Fibroblast of pulmonary artery (primary cell): ENCODE data around the gene KLF15.

Experiments used
- DNase-seq: peaks from one replicate; pipeline ENCODE4 v3.0.0-alpha.2; 2010; ENCODE audit warnings: low read depth
- H3K4me3 ChIP-seq: replicated peaks from 2 replicates; pipeline ENCODE4 v1.5.1; 2011; ENCODE audit warnings: low read depth, mild to moderate bottlenecking, control low read depth, low read length, moderate library complexity
- TF ChIP-seq, protein P1 (sequence below): IDR thresholded peaks from 2 replicates; pipeline ENCODE4 v1.5.1; 2011; ENCODE audit warnings: mild to moderate bottlenecking, control low read depth, low read length, inconsistent platforms; ENCODE audit errors: missing control alignments

KLF15 gene

DNA sequence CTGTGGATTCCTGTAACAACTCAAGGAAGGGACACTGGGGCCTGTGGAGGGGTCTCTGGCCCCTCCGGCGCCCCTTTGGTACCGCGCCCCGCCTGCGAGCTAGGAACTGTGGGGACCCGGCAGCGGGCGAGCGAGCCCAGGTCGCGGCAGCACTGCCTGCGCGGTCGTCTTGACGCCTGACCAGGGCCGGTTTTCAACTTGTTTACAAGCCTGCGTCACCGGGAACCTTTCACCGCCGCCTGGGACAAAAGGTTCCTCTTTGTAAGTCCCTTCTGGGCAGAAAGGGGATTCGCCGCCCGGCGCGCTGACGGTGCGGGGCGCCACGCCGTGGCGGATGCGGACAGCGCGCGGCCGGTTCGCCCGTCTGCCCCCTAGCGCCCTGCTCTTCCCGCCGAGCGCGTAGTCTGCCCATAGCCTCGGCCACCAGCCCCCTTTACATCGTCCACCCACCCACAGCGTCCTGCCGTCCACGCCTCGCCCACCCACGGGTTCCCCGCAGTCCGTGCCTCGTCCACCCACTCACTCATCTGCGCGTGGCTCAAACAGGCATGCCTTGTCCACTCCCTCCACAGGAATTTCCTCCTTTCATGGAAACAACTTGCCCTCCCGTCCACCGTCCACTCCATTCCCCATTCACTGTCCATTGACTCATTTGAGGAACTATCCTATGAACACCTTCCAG is 32.0 kb upstream of the KLF15 start:
- peak overlapping the region; percentile 49 for H3K4me3 ChIP-seq
- DNase-seq = peak; percentile 88
- TF ChIP-seq, protein P1, sequence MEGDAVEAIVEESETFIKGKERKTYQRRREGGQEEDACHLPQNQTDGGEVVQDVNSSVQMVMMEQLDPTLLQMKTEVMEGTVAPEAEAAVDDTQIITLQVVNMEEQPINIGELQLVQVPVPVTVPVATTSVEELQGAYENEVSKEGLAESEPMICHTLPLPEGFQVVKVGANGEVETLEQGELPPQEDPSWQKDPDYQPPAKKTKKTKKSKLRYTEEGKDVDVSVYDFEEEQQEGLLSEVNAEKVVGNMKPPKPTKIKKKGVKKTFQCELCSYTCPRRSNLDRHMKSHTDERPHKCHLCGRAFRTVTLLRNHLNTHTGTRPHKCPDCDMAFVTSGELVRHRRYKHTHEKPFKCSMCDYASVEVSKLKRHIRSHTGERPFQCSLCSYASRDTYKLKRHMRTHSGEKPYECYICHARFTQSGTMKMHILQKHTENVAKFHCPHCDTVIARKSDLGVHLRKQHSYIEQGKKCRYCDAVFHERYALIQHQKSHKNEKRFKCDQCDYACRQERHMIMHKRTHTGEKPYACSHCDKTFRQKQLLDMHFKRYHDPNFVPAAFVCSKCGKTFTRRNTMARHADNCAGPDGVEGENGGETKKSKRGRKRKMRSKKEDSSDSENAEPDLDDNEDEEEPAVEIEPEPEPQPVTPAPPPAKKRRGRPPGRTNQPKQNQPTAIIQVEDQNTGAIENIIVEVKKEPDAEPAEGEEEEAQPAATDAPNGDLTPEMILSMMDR = peak; percentile 62

DNA sequence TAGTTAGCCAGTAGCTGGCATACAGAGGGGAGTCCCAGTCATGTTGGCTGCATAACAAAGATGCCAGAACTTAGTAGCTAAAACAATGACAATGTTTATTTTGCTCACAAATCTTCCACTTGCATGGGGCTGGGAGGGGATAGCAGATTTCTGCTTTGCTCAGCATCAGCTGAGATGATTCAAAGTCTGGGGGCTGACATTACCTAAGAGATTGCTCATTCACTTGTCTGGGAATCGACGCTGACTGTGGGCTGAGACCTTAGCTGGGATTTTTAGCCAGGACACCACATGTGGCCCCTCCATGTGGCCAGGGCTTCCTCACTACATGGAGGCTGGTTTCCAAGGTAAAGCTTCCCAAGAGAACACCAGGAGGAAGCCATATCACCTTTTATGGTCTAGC is 24.8 kb upstream of the KLF15 start:
- H3K4me3 ChIP-seq = no peak overlapping the region
- TF ChIP-seq, protein P1 = no peak
- no peak for DNase-seq

DNA sequence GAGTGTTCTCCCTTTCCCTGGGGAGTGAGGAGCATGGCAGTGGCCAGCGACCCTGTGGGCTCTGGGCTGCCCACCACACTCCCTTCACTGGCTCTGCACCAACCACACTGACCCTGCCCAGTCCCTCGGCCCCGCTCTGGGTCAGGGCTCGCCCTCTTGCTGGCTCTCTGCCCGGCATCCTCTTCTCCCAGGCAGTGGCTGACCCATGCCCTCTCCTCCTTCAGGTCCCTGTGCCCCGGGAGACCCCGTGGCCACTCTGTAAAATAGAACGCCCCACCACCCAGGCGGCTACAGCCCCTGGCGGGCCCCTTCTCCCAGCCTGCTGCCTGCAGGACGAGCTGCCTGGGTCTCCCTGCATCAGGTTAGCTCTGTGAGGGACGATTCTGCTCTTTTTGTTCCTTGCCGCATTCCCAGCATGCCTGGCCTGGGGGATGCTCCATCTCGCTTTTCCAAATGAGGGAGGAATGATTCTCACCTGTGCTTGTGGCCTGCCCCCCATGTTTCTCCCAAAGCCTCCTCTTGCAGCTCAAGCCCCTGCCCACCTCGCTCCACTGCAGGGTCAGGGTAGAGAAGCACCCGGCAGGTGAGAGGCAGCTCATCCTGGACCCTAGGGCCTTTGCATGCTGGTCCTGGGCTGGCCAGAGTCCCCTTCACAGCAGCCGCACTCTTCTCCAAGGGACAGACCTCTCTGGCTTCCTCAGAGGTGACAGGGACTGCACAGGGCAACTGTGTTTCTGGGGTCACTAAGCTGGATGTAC is 23.0 kb upstream of the KLF15 start:
- H3K4me3 ChIP-seq = no peak overlapping the region
- no peak for DNase-seq
- TF ChIP-seq, protein P1 = no peak

DNA sequence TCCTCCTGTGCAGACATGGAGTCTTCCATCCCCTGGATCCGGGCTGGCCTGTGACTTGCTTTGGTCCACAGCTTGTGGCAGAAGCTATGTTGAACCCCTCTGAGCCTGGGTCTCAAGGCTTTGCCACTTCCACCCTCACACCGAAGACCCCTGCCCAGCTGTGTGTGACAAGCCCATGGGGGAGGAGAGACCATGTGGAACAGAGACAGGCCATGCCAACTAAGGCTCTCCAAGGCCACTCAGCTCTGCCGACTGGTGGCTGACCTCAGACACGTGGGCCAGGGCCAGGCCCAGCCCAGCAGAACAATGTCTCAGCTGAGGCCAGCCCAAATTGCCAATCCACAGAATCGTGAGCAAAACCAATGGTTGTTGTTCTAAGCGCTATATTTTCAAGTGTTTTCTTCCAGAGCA is 21.1 kb upstream of the KLF15 start:
- H3K4me3 ChIP-seq = no peak overlapping the region
- DNase-seq = no peak
- TF ChIP-seq, protein P1 = no peak

DNA sequence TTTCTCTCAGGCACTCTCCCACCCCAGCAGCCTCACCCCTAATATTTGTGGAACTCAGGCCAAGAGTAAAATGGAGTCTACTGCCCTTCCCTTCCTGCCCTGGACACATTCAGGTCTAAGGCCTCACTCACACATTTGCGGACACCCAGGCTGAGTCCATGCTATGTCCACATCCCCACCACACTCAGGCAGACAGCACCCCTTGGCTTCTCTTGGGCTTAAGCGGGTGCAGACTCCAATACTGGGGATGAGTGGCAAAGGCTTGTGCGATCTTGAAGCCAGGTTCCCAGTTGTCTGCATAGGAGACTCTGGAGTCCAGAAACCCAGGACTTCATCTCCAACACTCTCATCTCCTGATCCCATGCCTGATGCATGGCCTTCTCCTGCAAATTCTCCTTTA is 20.0 kb upstream of the KLF15 start:
- TF ChIP-seq, protein P1 = no peak
- no peak overlapping the region for H3K4me3 ChIP-seq
- DNase-seq = no peak

DNA sequence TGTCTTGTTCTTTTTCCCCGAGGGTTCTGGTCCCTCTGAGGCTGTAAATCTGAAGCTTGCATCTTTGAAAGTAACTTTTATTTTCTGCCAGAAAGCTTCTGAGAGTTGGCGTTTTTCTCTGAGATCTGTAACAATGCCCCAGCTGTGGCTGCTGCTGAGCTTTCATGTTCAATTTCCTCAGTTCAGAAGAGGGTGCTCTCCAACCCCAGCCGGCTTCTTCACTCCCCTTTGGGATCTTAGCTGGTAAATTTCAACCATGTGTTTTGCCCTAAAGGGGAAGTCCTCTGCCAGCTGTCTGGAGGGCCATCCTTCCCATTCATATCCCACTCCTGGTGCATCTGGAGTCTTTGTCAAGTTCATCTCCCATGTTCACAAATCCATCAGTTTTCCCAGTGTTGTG is 19.2 kb upstream of the KLF15 start:
- DNase-seq = no peak
- TF ChIP-seq, protein P1 = no peak
- H3K4me3 ChIP-seq = no peak overlapping the region
